ENCODE data around the gene ESM1. TPM values are rescaled to one million over a fixed set of nuclear protein-coding genes. Genes with fewer than 3 reads are reported as not detected.

Gene ESM1
- total and polyA plus RNA-seq, 4 donors, result 1.1 to 3.9 (median 1.4) TPM

Other genes with a start within 250 kb of the ESM1 start
- gene GZMK, start 38.7 kb upstream of the ESM1 start, total RNA-seq, result under 1 TPM in 1 of 2 donors, not detected in 1; 0.40 TPM
- not detected for gene GZMK, start 38.7 kb upstream of the ESM1 start, polyA plus RNA-seq (ENCODE audit: insufficient read length in 2 of 2)
- under 1 TPM; 0.20 to 0.39 TPM for gene GZMA, start 117.1 kb upstream of the ESM1 start, total RNA-seq
- under 1 TPM in 1 of 2 donors, not detected in 1; 0.24 TPM for gene GZMA, start 117.1 kb upstream of the ESM1 start, polyA plus RNA-seq (ENCODE audit: insufficient read length in 2 of 2)
- gene GPX8, start 174.6 kb upstream of the ESM1 start, total RNA-seq, result 10 to 100 TPM; 39.4 to 69.8 TPM
- 10 to 100 TPM; 14.4 to 22.2 TPM for gene GPX8, start 174.6 kb upstream of the ESM1 start, polyA plus RNA-seq (ENCODE audit: insufficient read length in 2 of 2)
- 1 to 10 TPM in 1 of 2 donors, under 1 TPM in 1; 0.30 to 1.9 TPM for gene CDC20B, start 187.6 kb upstream of the ESM1 start, total RNA-seq
- under 1 TPM; 0.17 to 0.41 TPM for gene CDC20B, start 187.6 kb upstream of the ESM1 start, polyA plus RNA-seq (ENCODE audit: insufficient read length in 2 of 2)
- gene MCIDAS, start 241.7 kb upstream of the ESM1 start, total RNA-seq, result under 1 TPM in 1 of 2 donors, not detected in 1; 0.28 TPM
- not detected for gene MCIDAS, start 241.7 kb upstream of the ESM1 start, polyA plus RNA-seq (ENCODE audit: insufficient read length in 2 of 2)
- gene CCNO, start 248.0 kb upstream of the ESM1 start, total RNA-seq, result 1 to 10 TPM in 1 of 2 donors, under 1 TPM in 1; 0.20 to 2.3 TPM
- under 1 TPM; 0.35 to 0.50 TPM for gene CCNO, start 248.0 kb upstream of the ESM1 start, polyA plus RNA-seq (ENCODE audit: insufficient read length in 2 of 2)

Measured in spinal cord (tissue), 4 donors.